BE2C (cell line): ENCODE results near the gene MEAF6.

Experiments
- DNase-seq: peaks from one replicate; pipeline ENCODE4 v3.0.0-alpha.2; 2020
- H3K27me3 ChIP-seq: fragments of 250-450 bp; sonication (Bioruptor Pico); 2 replicates; pipeline ENCODE4 v1.5.1; 2020; ENCODE audit warnings: mild to moderate bottlenecking
- H3K36me3 ChIP-seq: fragments of 250-450 bp; sonication (Bioruptor Pico); 2 replicates; pipeline ENCODE4 v1.5.1; 2020; ENCODE audit warnings: mild to moderate bottlenecking
- H3K4me1 ChIP-seq: fragments of 250-450 bp; sonication (Bioruptor Pico); 2 replicates; pipeline ENCODE4 v1.5.1; 2020
- H3K4me3 ChIP-seq: 2 replicates; pipeline ENCODE4 v1.5.1; 2011; ENCODE audit warnings: low read depth, low read length
- H3K9me3 ChIP-seq: fragments of 250-450 bp; sonication (Bioruptor Pico); 2 replicates; pipeline ENCODE4 v1.5.1; 2020
- CTCF ChIP-seq: IDR thresholded peaks from 2 replicates; pipeline ENCODE4 v1.5.1; 2012; ENCODE audit warnings: mild to moderate bottlenecking, low read depth, low read length

Gene MEAF6

GRCh38 chr1:37484325-37485051, 30.1 kb downstream of the MEAF6 start:
- H3K4me1 ChIP-seq, result 0 out of 2 replicates have a peak, but pooled peaks cover 3% of the 10 kb centered on the region
- no peak overlapping the region for H3K4me3 ChIP-seq
- TF ChIP-seq CTCF, result no peak
- no peaks in the 10 kb centered on the region for H3K27me3 ChIP-seq
- H3K36me3 ChIP-seq, result peaks cover 7% of the 10 kb centered on the region
- no peak for DNase-seq
- H3K9me3 ChIP-seq, result no peaks in the 10 kb centered on the region

GRCh38 chr1:37483785-37484184, 30.8 kb downstream of the MEAF6 start:
- Histone ChIP-seq H3K4me3 (no peak overlapping the region), H3K27me3 (no peaks in the 10 kb centered on the region), H3K9me3 (no peaks in the 10 kb centered on the region), H3K4me1 (0 out of 2 replicates have a peak, but pooled peaks cover 3% of the 10 kb centered on the region), H3K36me3 (peaks cover 7% of the 10 kb centered on the region)
- no peak for TF ChIP-seq CTCF
- no peak for DNase-seq

GRCh38 chr1:37482796-37483744, 31.5 kb downstream of the MEAF6 start:
- Histone ChIP-seq H3K27me3 (no peaks in the 10 kb centered on the region), H3K36me3 (peaks cover 7% of the 10 kb centered on the region), H3K4me1 (0 out of 2 replicates have a peak, but pooled peaks cover 3% of the 10 kb centered on the region), H3K9me3 (no peaks in the 10 kb centered on the region), H3K4me3 (no peak overlapping the region)
- no peak for TF ChIP-seq CTCF
- DNase-seq, result no peak

GRCh38 chr1:37482004-37482785, 32.4 kb downstream of the MEAF6 start:
- no peaks in the 10 kb centered on the region for H3K9me3 ChIP-seq
- no peak for DNase-seq
- no peaks in the 10 kb centered on the region for H3K27me3 ChIP-seq
- no peak for TF ChIP-seq CTCF
- H3K4me1 ChIP-seq, result peaks cover 3% of the 10 kb centered on the region; the same call in 1 of the 2 replicates
- H3K4me3 ChIP-seq, result no peak overlapping the region
- H3K36me3 ChIP-seq, result peaks cover 7% of the 10 kb centered on the region

- Histone ChIP-seq H3K4me1 (peaks cover 10% of the 10 kb centered on the region), H3K9me3 (no peaks in the 10 kb centered on the region), H3K4me3 (no peak overlapping the region), H3K36me3 (peaks cover 7% of the 10 kb centered on the region), H3K27me3 (no peaks in the 10 kb centered on the region)
- TF ChIP-seq CTCF, result no peak
- DNase-seq, result no peak
Measured at GRCh38 chr1:37481289-37482003, 33.1 kb downstream of the MEAF6 start.
